ENCODE measurements around the gene KCND1.

Gene KCND1

DNA sequence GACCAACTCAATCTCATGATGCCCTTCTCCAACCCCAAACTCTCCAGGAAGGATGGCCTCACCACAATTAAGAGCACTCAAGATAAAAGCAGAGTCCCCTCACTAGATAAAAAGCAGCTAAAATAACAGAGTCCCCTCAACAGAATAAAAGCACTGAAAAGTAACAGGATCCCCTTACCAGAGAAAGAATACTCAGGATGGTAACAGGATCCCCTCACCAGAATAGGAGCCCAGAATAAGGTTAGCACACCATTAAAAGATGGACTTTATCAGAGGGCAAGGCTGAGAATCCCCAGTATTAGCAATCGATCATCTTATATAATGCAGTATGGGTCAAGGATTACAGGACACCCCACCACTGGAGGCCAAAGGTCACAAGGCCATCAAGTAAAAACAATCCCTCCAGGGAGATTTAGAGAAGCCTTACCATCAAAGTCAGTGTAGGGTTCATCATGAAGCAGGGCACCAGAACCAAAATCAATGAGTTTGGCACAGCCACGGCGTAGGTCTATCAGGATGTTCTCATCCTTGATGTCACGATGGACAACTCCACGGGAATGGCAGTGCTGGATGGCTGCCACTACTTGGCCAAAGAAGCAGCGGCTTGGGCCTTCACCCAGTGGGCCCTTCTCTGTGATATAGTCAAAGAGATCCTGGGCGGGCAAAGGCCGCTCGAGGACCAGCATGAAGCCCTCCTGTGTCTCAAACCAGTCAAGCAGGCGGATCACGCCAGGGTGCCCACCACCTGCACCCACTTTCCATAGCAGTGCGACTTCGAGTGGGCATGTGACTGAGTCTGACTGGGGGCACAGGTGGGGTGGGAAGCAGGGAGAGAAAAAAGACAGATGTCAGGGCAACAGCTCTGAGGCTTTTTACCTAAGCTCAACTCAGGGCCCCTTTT, 56.8 kb downstream of the KCND1 start:
- no peak overlapping the region for H4K12ac ChIP-seq (ENCODE audit: low read depth, low read length)
- H2BK5ac ChIP-seq (ENCODE audit: low read depth, low read length, poor library complexity), result no peak overlapping the region
- no peak overlapping the region for H2AK5ac ChIP-seq (ENCODE audit: low read length)
- no peaks in the 10 kb centered on the region for H3K27me3 ChIP-seq (ENCODE audit: insufficient read depth, low read length)
- peaks cover 5 to 13% of the 10 kb centered on the region in 2 experiments for H3K36me3 ChIP-seq (ENCODE audit: control insufficient read depth in 1 of 2, insufficient read depth in 2 of 2, low read length in 2 of 2)
- no peak overlapping the region for H3K18ac ChIP-seq (ENCODE audit: low read length)
- H3K4me3 ChIP-seq (ENCODE audit: low read depth, low read length), result no peak overlapping the region
- H3K79me2 ChIP-seq (ENCODE audit: control insufficient read depth, insufficient read depth, low read length, poor library complexity), result no peaks in the 10 kb centered on the region
- H4K8ac ChIP-seq (ENCODE audit: low read depth, low read length), result no peak overlapping the region
- peaks cover 5 to 14% of the 10 kb centered on the region in 2 experiments for H3K4me1 ChIP-seq (ENCODE audit: control insufficient read depth in 1 of 2, insufficient read depth in 2 of 2, low read length in 2 of 2)
- no peak overlapping the region for H3K9ac ChIP-seq (ENCODE audit: low read length)
- H3K27ac ChIP-seq (ENCODE audit: low read depth, low read length), result no peak overlapping the region
- H3K14ac ChIP-seq (ENCODE audit: low read length), result no peak overlapping the region
- DNase-seq, result no peak
- H3K79me1 ChIP-seq (ENCODE audit: low read length), result peaks cover 7% of the 10 kb centered on the region
- no peak overlapping the region for H3K4me2 ChIP-seq (ENCODE audit: low read length)
- H3K23ac ChIP-seq (ENCODE audit: low read length), result no peak overlapping the region
- no CpG with 5 or more reads among the region's 13 CpGs for WGBS (ENCODE audit: extremely low coverage, insufficient coverage, insufficient read length)
- no peak overlapping the region for H2BK120ac ChIP-seq (ENCODE audit: insufficient read depth, low read length, poor library complexity)
- no peak overlapping the region for H3K4ac ChIP-seq (ENCODE audit: low read depth, low read length)
- H2AFZ ChIP-seq (ENCODE audit: insufficient read depth, low read length, poor library complexity), result no peak overlapping the region
- no peak overlapping the region for H4K91ac ChIP-seq (ENCODE audit: low read depth, low read length)
- no peak overlapping the region for H2BK12ac ChIP-seq (ENCODE audit: low read length)
- no peaks in the 10 kb centered on the region for H3K9me3 ChIP-seq (ENCODE audit: insufficient read depth, low read depth, low read length)

DNA sequence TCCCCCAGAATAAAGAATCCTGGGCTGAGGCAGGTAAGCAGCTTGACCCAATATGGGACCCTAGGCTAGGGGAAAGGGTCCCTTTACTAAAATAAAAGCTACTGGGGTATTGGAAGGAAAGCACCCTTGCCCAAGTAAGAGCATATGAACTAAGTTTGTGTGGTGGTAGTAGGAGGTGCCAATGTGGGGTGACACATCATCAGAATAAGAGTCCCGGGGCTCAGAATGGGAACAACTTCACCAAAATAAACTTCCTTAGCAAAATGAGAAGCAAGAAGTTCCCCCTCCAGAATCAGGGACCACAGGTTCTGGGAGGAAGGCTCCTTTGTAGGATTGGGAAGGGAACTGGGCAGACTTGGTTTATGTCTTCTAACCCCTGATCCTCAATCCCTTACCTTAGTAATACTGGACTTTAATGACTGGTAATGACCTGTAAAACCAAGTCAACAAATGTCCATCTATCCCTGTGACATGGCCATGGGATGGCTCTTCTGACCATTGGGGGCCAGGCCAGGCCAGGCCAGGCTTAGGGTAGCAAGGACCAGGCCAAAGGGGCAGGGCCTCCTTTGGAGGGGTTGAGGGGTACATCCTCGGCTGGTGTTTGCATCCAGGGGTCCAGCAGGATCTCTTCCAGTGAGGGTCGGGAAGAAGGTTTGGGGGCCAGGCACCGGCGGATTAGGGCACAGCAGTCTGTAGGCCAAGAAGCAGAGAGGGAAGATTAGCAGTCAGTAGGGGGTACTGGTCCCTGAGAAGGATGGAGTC, 57.9 kb downstream of the KCND1 start:
- no CpG with 5 or more reads among the region's 5 CpGs for WGBS (ENCODE audit: extremely low coverage, insufficient coverage, insufficient read length)
- no peak overlapping the region for H3K14ac ChIP-seq (ENCODE audit: low read length)
- no peak overlapping the region for H2AK5ac ChIP-seq (ENCODE audit: low read length)
- no peak overlapping the region for H4K12ac ChIP-seq (ENCODE audit: low read depth, low read length)
- H3K4ac ChIP-seq (ENCODE audit: low read depth, low read length), result no peak overlapping the region
- H3K18ac ChIP-seq (ENCODE audit: low read length), result no peak overlapping the region
- peaks cover 9 to 18% of the 10 kb centered on the region in 2 experiments for H3K36me3 ChIP-seq (ENCODE audit: control insufficient read depth in 1 of 2, insufficient read depth in 2 of 2, low read length in 2 of 2)
- H3K4me2 ChIP-seq (ENCODE audit: low read length), result no peak overlapping the region
- H3K27ac ChIP-seq (ENCODE audit: low read depth, low read length), result no peak overlapping the region
- no peak overlapping the region for H4K8ac ChIP-seq (ENCODE audit: low read depth, low read length)
- H3K9ac ChIP-seq (ENCODE audit: low read length), result no peak overlapping the region
- no peak for DNase-seq
- H4K91ac ChIP-seq (ENCODE audit: low read depth, low read length), result no peak overlapping the region
- no peaks in the 10 kb centered on the region for H3K27me3 ChIP-seq (ENCODE audit: insufficient read depth, low read length)
- no peaks in the 10 kb centered on the region for H3K79me2 ChIP-seq (ENCODE audit: control insufficient read depth, insufficient read depth, low read length, poor library complexity)
- no peak overlapping the region for H3K4me3 ChIP-seq (ENCODE audit: low read depth, low read length)
- H2BK120ac ChIP-seq (ENCODE audit: insufficient read depth, low read length, poor library complexity), result no peak overlapping the region
- H2BK12ac ChIP-seq (ENCODE audit: low read length), result no peak overlapping the region
- H2BK5ac ChIP-seq (ENCODE audit: low read depth, low read length, poor library complexity), result no peak overlapping the region
- H3K4me1 ChIP-seq (ENCODE audit: control insufficient read depth in 1 of 2, insufficient read depth in 2 of 2, low read length in 2 of 2), result peaks cover 5 to 10% of the 10 kb centered on the region in 2 experiments
- peaks cover 7% of the 10 kb centered on the region for H3K79me1 ChIP-seq (ENCODE audit: low read length)
- H3K9me3 ChIP-seq (ENCODE audit: insufficient read depth, low read depth, low read length), result no peaks in the 10 kb centered on the region
- H2AFZ ChIP-seq (ENCODE audit: insufficient read depth, low read length, poor library complexity), result no peak overlapping the region
- no peak overlapping the region for H3K23ac ChIP-seq (ENCODE audit: low read length)

GRCh38 chrX:48911412-48912182, 60.0 kb downstream of the KCND1 start, which contains the start of gene SLC35A2:
SLC35A2 (minus strand) TSS chrX:48911646; CDS start chrX:48911636, 10 bp downstream.
- Histone ChIP-seq H2BK5ac (ENCODE audit: low read depth, low read length, poor library complexity) (no peak within 1 kb of the TSS), H3K36me3 (ENCODE audit: control insufficient read depth in 1 of 2, insufficient read depth in 2 of 2, low read length in 2 of 2) (peaks cover 16 to 22% of the 10 kb centered on the region in 2 experiments), H3K4me2 (ENCODE audit: low read length) (peak within 1 kb of the TSS; percentile 84), H2BK12ac (ENCODE audit: low read length) (no peak within 1 kb of the TSS), H3K27ac (ENCODE audit: low read depth, low read length) (peak within 1 kb of the TSS; percentile 65), H3K79me2 (ENCODE audit: control insufficient read depth, insufficient read depth, low read length, poor library complexity) (no peaks in the 10 kb centered on the region), H3K23ac (ENCODE audit: low read length) (no peak within 1 kb of the TSS), H4K8ac (ENCODE audit: low read depth, low read length) (peak within 1 kb of the TSS; percentile 76), H4K12ac (ENCODE audit: low read depth, low read length) (peak within 1 kb of the TSS; percentile 74), H2BK120ac (ENCODE audit: insufficient read depth, low read length, poor library complexity) (no peak within 1 kb of the TSS), H3K14ac (ENCODE audit: low read length) (peak within 1 kb of the TSS; percentile 87), H3K18ac (ENCODE audit: low read length) (peak within 1 kb of the TSS; percentile 28), H3K9ac (ENCODE audit: low read length) (peak within 1 kb of the TSS; percentile 87), H3K79me1 (ENCODE audit: low read length) (peaks cover 7% of the 10 kb centered on the region), H2AFZ (ENCODE audit: insufficient read depth, low read length, poor library complexity) (peak within 1 kb of the TSS; percentile 54), H2AK5ac (ENCODE audit: low read length) (peak within 1 kb of the TSS; percentile 76), H3K4me1 (ENCODE audit: control insufficient read depth in 1 of 2, insufficient read depth in 2 of 2, low read length in 2 of 2) (no peaks in the 10 kb centered on the region), H3K4ac (ENCODE audit: low read depth, low read length) (peak within 1 kb of the TSS; percentile 57), H3K4me3 (ENCODE audit: low read depth, low read length) (peak within 1 kb of the TSS; percentile 84), H3K9me3 (ENCODE audit: insufficient read depth, low read depth, low read length) (no peaks in the 10 kb centered on the region), H4K91ac (ENCODE audit: low read depth, low read length) (peak within 1 kb of the TSS; percentile 67), H3K27me3 (ENCODE audit: insufficient read depth, low read length) (no peaks in the 10 kb centered on the region)
- DNase-seq, result peak; percentile 73 to 81
- no CpG with 5 or more reads among the region's 60 CpGs for WGBS (ENCODE audit: extremely low coverage, insufficient coverage, insufficient read length)

Data from trophoblast cell (in vitro differentiated cells and primary cell).